Neuron (in vitro differentiated cells): ENCODE data around the gene HDAC4.

Experiments used
- H2AFZ ChIP-seq: one replicate; pipeline ENCODE4 v1.6.1; 2013; ENCODE audit warnings: low read depth, mild to moderate bottlenecking, inconsistent platforms, low read length, moderate library complexity
- H3K27me3 ChIP-seq: one replicate; pipeline ENCODE4 v1.6.1; 2013; ENCODE audit warnings: low read length; ENCODE audit not compliant: insufficient read depth
- H3K36me3 ChIP-seq: one replicate; pipeline ENCODE4 v1.6.1; 2013; ENCODE audit warnings: low read length; ENCODE audit not compliant: insufficient read depth
- H3K4me1 ChIP-seq: one replicate; pipeline ENCODE4 v1.6.1; 2013; ENCODE audit warnings: low read length; ENCODE audit not compliant: insufficient read depth
- H3K4me3 ChIP-seq: 2 replicates; pipeline ENCODE4 v1.5.1; 2013; ENCODE audit warnings: mild to moderate bottlenecking, low read length, moderate library complexity
- H3K9me3 ChIP-seq: one replicate; pipeline ENCODE4 v1.6.1; 2013; ENCODE audit warnings: low read length

Gene HDAC4

GRCh38 chr2:239329972-239330572 lies 70.7 kb downstream of the HDAC4 start:
- no peaks in the 10 kb centered on the region for H3K27me3 ChIP-seq
- peaks cover 20% of the 10 kb centered on the region for H3K4me1 ChIP-seq
- no peaks in the 10 kb centered on the region for H3K36me3 ChIP-seq
- H3K4me3 ChIP-seq: no peak overlapping the region
- no peaks in the 10 kb centered on the region for H3K9me3 ChIP-seq
- no peak overlapping the region for H2AFZ ChIP-seq

- peaks cover 20% of the 10 kb centered on the region for H3K4me1 ChIP-seq
- H2AFZ ChIP-seq: no peak overlapping the region
- no peaks in the 10 kb centered on the region for H3K27me3 ChIP-seq
- H3K4me3 ChIP-seq: no peak overlapping the region
- H3K36me3 ChIP-seq: no peaks in the 10 kb centered on the region
- peaks cover 3% of the 10 kb centered on the region for H3K9me3 ChIP-seq
Measured at GRCh38 chr2:239329284-239329971, 71.4 kb downstream of the HDAC4 start.

GRCh38 chr2:239328351-239329191 lies 72.2 kb downstream of the HDAC4 start:
- Histone ChIP-seq H3K36me3 (no peaks in the 10 kb centered on the region), H3K4me3 (no peak overlapping the region), H3K4me1 (peaks cover 20% of the 10 kb centered on the region), H2AFZ (no peak overlapping the region), H3K27me3 (no peaks in the 10 kb centered on the region), H3K9me3 (peaks cover 4% of the 10 kb centered on the region)

GRCh38 chr2:239327536-239328350 lies 73.1 kb downstream of the HDAC4 start:
- Histone ChIP-seq H3K27me3 (no peaks in the 10 kb centered on the region), H2AFZ (no peak overlapping the region), H3K4me1 (peaks cover 20% of the 10 kb centered on the region), H3K4me3 (no peak overlapping the region), H3K9me3 (peaks cover 4% of the 10 kb centered on the region), H3K36me3 (peaks cover 2% of the 10 kb centered on the region)

GRCh38 chr2:239326831-239327535 lies 73.8 kb downstream of the HDAC4 start:
- peaks cover 7% of the 10 kb centered on the region for H3K36me3 ChIP-seq
- H3K27me3 ChIP-seq: no peaks in the 10 kb centered on the region
- H2AFZ ChIP-seq: no peak overlapping the region
- no peak overlapping the region for H3K4me3 ChIP-seq
- peaks cover 6% of the 10 kb centered on the region for H3K9me3 ChIP-seq
- H3K4me1 ChIP-seq: peaks cover 20% of the 10 kb centered on the region

GRCh38 chr2:239324456-239324855 lies 76.4 kb downstream of the HDAC4 start:
- H3K4me3 ChIP-seq: no peak overlapping the region
- peaks cover 17% of the 10 kb centered on the region for H3K4me1 ChIP-seq

GRCh38 chr2:239323447-239323846 lies 77.4 kb downstream of the HDAC4 start:
- peaks cover 8% of the 10 kb centered on the region for H3K4me1 ChIP-seq
- peaks cover 12% of the 10 kb centered on the region for H3K9me3 ChIP-seq
- no peak overlapping the region for H3K4me3 ChIP-seq
- no peak overlapping the region for H2AFZ ChIP-seq
- H3K27me3 ChIP-seq: no peaks in the 10 kb centered on the region
- H3K36me3 ChIP-seq: peaks cover 7% of the 10 kb centered on the region

More at GRCh38 chr2:239324456-239324855, 76.4 kb downstream of the HDAC4 start:
- Histone ChIP-seq H3K9me3 (peaks cover 12% of the 10 kb centered on the region), H2AFZ (no peak overlapping the region), H3K27me3 (no peaks in the 10 kb centered on the region), H3K36me3 (peaks cover 7% of the 10 kb centered on the region)

- H3K4me3 ChIP-seq: no peak overlapping the region
- peaks cover 7% of the 10 kb centered on the region for H3K36me3 ChIP-seq
- H2AFZ ChIP-seq: no peak overlapping the region
- peaks cover 12% of the 10 kb centered on the region for H3K9me3 ChIP-seq
- H3K27me3 ChIP-seq: no peaks in the 10 kb centered on the region
- H3K4me1 ChIP-seq: peaks cover 4% of the 10 kb centered on the region
Measured at GRCh38 chr2:239322416-239323086, 78.3 kb downstream of the HDAC4 start.

GRCh38 chr2:239321596-239322415 lies 79.0 kb downstream of the HDAC4 start:
- Histone ChIP-seq H2AFZ (no peak overlapping the region), H3K4me1 (peaks cover 2% of the 10 kb centered on the region), H3K9me3 (peaks cover 12% of the 10 kb centered on the region), H3K36me3 (peaks cover 7% of the 10 kb centered on the region), H3K4me3 (no peak overlapping the region), H3K27me3 (no peaks in the 10 kb centered on the region)

- Histone ChIP-seq H3K9me3 (peaks cover 15% of the 10 kb centered on the region), H3K36me3 (peaks cover 7% of the 10 kb centered on the region), H2AFZ (no peak overlapping the region), H3K4me3 (no peak overlapping the region), H3K27me3 (no peaks in the 10 kb centered on the region), H3K4me1 (no peaks in the 10 kb centered on the region)
Measured at GRCh38 chr2:239318790-239319661, 81.8 kb downstream of the HDAC4 start.
